Tibial artery (tissue), 4 donors: ENCODE results near the gene THSD4.

Experiments used
- DNase-seq, 2 donors: peaks; one replicate each; pipeline ENCODE4 v3.0.0-alpha.2; 2019
- H3K27ac ChIP-seq, 2 donors: fragments of 200-600 bp; sonication (generic) in 1 of 2; 1 replicate in 1 of 2; 2 replicates in 1 of 2; pipeline ENCODE4 v1.5.1; 2018 to 2019; ENCODE audit warnings: mild to moderate bottlenecking in 1 of 2
- H3K27me3 ChIP-seq, 2 donors: fragments of 200-600 bp; sonication (generic) in 1 of 2; one replicate each; pipeline versions ENCODE4 v1.5.1 to v1.6.0; 2016 to 2019
- H3K36me3 ChIP-seq, 3 donors: fragments of 200-600 bp; sonication (generic) in 2 of 3; one replicate each; pipeline ENCODE4 v1.5.1; 2016 to 2019; ENCODE audit warnings: mild to moderate bottlenecking in 2 of 3
- H3K4me1 ChIP-seq, 4 donors: fragments of 200-600 bp; sonication (generic) in 2 of 4; 1 replicate in 3 of 4; 2 replicates in 1 of 4; pipeline ENCODE4 v1.5.1; 2016 to 2019
- H3K4me3 ChIP-seq, 2 donors: fragments of 200-600 bp; sonication (generic) in 1 of 2; 1 replicate in 1 of 2; 2 replicates in 1 of 2; pipeline ENCODE4 v1.5.1; 2018 to 2019; ENCODE audit warnings: mild to moderate bottlenecking in 2 of 2
- H3K9me3 ChIP-seq, 3 donors: fragments of 200-600 bp; sonication (generic) in 1 of 3; one replicate each; pipeline ENCODE4 v1.5.1; 2016 to 2019
- intact Hi-C: fragments of 100-400 bp; cut with DNase I; formaldehyde crosslinking; loops from one replicate; pipeline ENCODE4 v1.15.0; 2023; ENCODE audit warnings: low total_unique reads
- TF ChIP-seq, protein P1 (sequence below), 2 experiments: fragments of 200-600 bp in 1 of 2; fragments of 450-650 bp in 1 of 2; IDR thresholded peaks; one replicate each; pipeline ENCODE4 v1.5.1; 2017 to 2019; ENCODE audit warnings: antibody characterized with exemption in 2 of 2, mild to moderate bottlenecking in 1 of 2, moderate library complexity in 1 of 2

Gene THSD4

DNA sequence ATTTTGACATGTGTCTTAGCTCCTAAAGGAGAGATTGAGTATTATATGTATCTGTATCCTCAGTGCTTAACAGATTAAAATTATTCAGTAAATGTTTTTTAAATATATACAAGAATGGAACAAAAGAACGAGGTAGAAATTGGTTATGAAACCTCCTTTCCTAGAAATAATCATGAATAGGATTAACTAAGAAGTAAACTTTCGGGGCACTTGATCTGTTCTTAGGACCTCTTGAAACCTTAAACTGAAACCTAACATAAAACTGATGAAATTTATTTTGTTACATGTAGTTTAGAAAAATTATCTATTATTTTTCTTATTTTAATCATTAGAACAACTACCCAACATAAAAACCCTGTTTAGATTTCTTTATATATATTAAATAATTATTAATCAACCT lies 311.5 kb downstream of the THSD4 start:
- H3K4me1 ChIP-seq: peaks cover 0 to 15% (median 3%) of the 10 kb centered on the region in 4 donors
- TF ChIP-seq, protein P1, sequence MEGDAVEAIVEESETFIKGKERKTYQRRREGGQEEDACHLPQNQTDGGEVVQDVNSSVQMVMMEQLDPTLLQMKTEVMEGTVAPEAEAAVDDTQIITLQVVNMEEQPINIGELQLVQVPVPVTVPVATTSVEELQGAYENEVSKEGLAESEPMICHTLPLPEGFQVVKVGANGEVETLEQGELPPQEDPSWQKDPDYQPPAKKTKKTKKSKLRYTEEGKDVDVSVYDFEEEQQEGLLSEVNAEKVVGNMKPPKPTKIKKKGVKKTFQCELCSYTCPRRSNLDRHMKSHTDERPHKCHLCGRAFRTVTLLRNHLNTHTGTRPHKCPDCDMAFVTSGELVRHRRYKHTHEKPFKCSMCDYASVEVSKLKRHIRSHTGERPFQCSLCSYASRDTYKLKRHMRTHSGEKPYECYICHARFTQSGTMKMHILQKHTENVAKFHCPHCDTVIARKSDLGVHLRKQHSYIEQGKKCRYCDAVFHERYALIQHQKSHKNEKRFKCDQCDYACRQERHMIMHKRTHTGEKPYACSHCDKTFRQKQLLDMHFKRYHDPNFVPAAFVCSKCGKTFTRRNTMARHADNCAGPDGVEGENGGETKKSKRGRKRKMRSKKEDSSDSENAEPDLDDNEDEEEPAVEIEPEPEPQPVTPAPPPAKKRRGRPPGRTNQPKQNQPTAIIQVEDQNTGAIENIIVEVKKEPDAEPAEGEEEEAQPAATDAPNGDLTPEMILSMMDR (IDR thresholded peaks at IDR 0.05): no peak
- no peaks in the 10 kb centered on the region for H3K36me3 ChIP-seq
- H3K27ac ChIP-seq: no peak overlapping the region
- intact Hi-C loops: no loop called here
- no peaks in the 10 kb centered on the region for H3K27me3 ChIP-seq
- no peaks in the 10 kb centered on the region for H3K9me3 ChIP-seq
- no peak for DNase-seq
- no peak overlapping the region for H3K4me3 ChIP-seq

DNA sequence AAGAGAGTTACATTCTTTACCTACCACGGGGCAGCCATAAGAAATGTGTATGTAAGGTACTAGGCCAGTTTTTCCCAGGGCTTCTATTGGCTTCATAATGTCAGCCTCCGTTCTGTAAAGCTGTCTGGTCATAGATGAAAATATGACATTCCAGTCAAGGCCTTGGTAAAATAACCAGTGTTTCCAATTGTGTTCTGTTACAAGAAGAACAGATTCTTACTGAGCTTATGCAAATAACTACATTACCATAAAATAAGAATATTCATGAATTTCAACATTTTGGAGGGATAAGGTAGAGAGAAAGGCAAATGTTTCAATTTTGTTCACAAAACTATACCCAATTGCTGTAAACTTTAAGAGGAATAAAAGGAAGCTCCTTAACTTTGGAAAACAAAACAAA lies 315.5 kb downstream of the THSD4 start:
- Histone ChIP-seq H3K9me3 (no peaks in the 10 kb centered on the region), H3K27ac (no peak overlapping the region), H3K27me3 (no peaks in the 10 kb centered on the region), H3K36me3 (no peaks in the 10 kb centered on the region), H3K4me1 (peaks cover 0 to 17% (median 1%) of the 10 kb centered on the region in 4 donors), H3K4me3 (no peak overlapping the region)
- no peak for DNase-seq
- TF ChIP-seq, protein P1 (IDR thresholded peaks at IDR 0.05): no peak
- intact Hi-C loops: no loop called here

DNA sequence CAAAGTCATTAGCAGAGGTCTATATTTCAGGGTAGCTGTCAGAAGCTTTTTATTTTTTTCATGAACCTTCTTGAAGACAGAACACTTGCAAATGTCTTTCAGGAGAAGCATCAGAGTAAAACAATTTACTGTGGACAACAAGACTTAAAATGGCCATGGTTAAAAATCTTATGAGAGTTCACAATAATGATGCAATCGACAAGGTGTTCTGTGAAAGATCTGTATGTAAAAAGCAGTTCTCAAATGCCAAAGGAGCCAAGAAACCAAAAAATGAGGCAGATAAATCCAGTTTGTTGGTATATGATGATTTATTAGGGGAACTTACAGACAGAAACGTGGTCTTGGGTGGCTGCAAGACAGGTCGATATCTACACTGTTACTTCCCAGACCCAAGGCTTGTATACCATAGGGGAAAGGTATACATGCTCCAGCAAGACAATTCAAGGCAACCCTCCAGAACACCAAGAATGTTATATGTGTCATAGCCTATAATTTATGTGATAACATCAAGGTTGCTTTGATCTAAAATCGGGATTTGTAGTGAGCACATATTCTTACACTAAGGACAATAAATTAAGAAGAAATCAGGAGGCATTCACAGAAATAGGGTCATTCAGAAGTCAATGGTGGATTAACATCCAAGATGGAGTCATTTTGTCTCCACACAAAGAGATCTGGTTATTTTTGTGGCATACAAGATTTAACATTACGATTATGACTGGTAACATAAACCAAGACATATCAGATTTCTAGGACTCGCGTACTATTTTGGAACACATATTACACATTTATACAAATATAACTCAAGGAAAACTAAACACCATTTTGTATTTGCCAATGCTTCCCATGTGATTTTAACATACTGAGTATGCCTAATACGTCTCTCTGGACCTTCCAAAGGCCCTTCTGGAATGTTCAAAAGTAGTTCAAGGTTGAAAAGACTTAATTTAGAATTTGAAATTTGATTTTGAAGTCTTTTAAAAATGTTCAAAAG lies 316.4 kb downstream of the THSD4 start:
- Histone ChIP-seq H3K27ac (peak overlapping the region in 1 of 2 donors; percentile 11), H3K4me3 (no peak overlapping the region), H3K27me3 (no peaks in the 10 kb centered on the region), H3K9me3 (no peaks in the 10 kb centered on the region), H3K4me1 (peaks cover 0 to 22% (median 1%) of the 10 kb centered on the region in 4 donors), H3K36me3 (no peaks in the 10 kb centered on the region)
- no peak for DNase-seq
- intact Hi-C loops: no loop called here
- TF ChIP-seq, protein P1 (IDR thresholded peaks at IDR 0.05): no peak

DNA sequence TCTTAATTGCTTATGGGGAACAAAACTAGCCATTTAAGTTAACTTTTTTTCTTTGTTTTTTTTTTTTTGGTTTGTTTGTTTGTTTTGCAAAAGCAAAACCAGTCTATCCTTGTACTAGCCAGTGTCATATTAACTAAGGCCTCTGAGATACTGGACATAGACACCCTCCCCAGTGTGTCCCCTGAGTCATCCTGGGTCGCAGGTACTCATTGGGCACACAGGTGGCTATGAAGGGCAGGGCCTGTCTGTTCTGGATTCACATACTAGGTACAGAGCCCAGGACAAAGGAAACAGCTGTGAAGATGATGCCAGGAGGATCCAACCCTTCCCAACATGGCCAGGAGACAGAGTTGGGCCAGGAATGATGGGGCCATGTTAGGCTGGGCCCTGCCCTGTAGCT lies 318.1 kb downstream of the THSD4 start:
- intact Hi-C loops: no loop called here
- no peaks in the 10 kb centered on the region for H3K36me3 ChIP-seq
- no peak overlapping the region for H3K4me3 ChIP-seq
- no peak for DNase-seq
- peaks cover 0 to 22% (median 1%) of the 10 kb centered on the region in 4 donors for H3K4me1 ChIP-seq
- no peak overlapping the region for H3K27ac ChIP-seq
- TF ChIP-seq, protein P1 (IDR thresholded peaks at IDR 0.05): no peak
- no peaks in the 10 kb centered on the region for H3K9me3 ChIP-seq
- H3K27me3 ChIP-seq: no peaks in the 10 kb centered on the region

DNA sequence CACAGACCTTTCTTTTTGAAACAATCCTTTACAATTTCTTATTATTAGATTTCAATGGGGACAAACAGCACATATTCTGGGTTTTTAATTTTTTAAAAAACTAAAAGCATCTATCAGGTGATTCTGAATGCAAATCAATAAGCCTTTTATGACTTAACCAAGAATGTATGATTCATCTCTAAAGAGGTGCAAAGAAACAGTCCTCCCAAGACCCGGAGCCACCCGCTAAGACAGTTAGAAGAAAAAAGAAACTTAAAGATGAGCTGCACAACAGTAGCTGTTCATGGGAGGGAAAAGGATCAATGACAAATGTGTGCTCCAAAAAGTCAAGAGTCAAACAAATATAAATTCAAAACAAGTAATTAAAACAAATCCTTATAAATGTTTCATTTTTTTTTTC lies 319.5 kb downstream of the THSD4 start:
- no peaks in the 10 kb centered on the region for H3K36me3 ChIP-seq
- no peak for DNase-seq
- H3K4me3 ChIP-seq: no peak overlapping the region
- peak overlapping the region in 1 of 2 donors; percentile 48 for H3K27ac ChIP-seq
- no peaks in the 10 kb centered on the region for H3K9me3 ChIP-seq
- TF ChIP-seq, protein P1 (IDR thresholded peaks at IDR 0.05): no peak
- intact Hi-C loops: loop anchor here (2.0 kb wide), 1 partner anchor 318 kb away; no protein-coding TSS in a partner anchor
- H3K27me3 ChIP-seq: no peaks in the 10 kb centered on the region
- H3K4me1 ChIP-seq: peaks cover 0 to 22% (median 1%) of the 10 kb centered on the region in 4 donors
